AG04449 (cell line): Measurements from ENCODE around the gene CD2AP.

Experiments used
- CTCF ChIA-PET: fragments of 350-600 bp; formaldehyde crosslinking; extraction: SDS; loops from one replicate; lab custom pipeline; 2021; ENCODE audit warnings: antibody characterized with exemption; lab: Yijun Ruan, JAX
- POLR2A ChIA-PET: fragments of 400-600, 350-600 bp; formaldehyde crosslinking; extraction: SDS; loops from one replicate; lab custom pipeline; 2020; ENCODE audit warnings: antibody characterized with exemption, inconsistent platforms; lab: Yijun Ruan, JAX
- DNase-seq: peaks from one replicate; pipeline ENCODE4 v3.0.0-alpha.2; 2010; ENCODE audit warnings: low read depth, low spot score
- H3K4me3 ChIP-seq: 2 replicates; pipeline ENCODE4 v1.5.1; 2011; ENCODE audit warnings: low read depth, mild to moderate bottlenecking, control low read depth, low read length
- CTCF ChIP-seq: IDR thresholded peaks from one replicate; pipeline ENCODE4 v1.5.1; 2011; ENCODE audit warnings: mild to moderate bottlenecking, moderate library complexity, low read length, control low read depth, inconsistent platforms; ENCODE audit not compliant: insufficient read depth; ENCODE audit errors: missing control alignments

Gene CD2AP, protein sequence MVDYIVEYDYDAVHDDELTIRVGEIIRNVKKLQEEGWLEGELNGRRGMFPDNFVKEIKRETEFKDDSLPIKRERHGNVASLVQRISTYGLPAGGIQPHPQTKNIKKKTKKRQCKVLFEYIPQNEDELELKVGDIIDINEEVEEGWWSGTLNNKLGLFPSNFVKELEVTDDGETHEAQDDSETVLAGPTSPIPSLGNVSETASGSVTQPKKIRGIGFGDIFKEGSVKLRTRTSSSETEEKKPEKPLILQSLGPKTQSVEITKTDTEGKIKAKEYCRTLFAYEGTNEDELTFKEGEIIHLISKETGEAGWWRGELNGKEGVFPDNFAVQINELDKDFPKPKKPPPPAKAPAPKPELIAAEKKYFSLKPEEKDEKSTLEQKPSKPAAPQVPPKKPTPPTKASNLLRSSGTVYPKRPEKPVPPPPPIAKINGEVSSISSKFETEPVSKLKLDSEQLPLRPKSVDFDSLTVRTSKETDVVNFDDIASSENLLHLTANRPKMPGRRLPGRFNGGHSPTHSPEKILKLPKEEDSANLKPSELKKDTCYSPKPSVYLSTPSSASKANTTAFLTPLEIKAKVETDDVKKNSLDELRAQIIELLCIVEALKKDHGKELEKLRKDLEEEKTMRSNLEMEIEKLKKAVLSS

GRCh38 chr6:47477497-47478232, at the start of gene CD2AP:
CD2AP (plus strand) TSS chr6:47477789; CDS start chr6:47478245, 456 bp downstream.
- ChIA-PET CTCF (interaction anchor here (0.9 to 1.2 kb wide), 2 partner anchors 11 to 154 kb away, joined by 3 to 4 read pairs; no protein-coding TSS in a partner anchor), POLR2A (interaction anchor here (0.6 to 1.2 kb wide), 5 partner anchors 9 to 892 kb away, joined by 3 to 4 read pairs (median 3); no protein-coding TSS in a partner anchor)
- peak; percentile 20 for TF ChIP-seq CTCF
- peak within 1 kb of the TSS; percentile 85 for H3K4me3 ChIP-seq
- no peak for DNase-seq

DNA sequence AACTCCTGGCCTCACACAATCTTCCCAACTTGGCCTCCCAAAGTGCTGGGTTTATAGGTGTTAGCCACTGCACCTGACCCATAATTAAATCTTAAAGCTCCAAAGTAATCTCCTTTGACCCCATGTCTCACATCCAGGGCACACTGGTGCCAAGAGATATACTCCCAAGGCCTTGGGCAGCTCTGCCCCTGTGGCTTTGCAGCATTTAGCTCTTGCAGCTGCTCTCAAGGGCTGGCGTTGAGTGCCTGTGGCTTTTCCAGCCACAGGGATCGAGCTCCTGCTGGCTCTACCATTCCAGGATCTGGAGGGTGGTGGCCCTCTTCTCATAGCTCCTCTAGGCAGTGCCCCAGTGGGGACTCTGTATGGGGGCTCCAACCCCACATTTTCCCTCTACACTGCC, 49.3 kb upstream of the CD2AP start:
- no peak overlapping the region for H3K4me3 ChIP-seq
- DNase-seq, result no peak
- ChIA-PET CTCF (no interaction called here), POLR2A (no interaction called here)
- TF ChIP-seq CTCF, result no peak

- POLR2A ChIA-PET, result no interaction called here
- DNase-seq, result no peak
- CTCF ChIA-PET, result no interaction called here
- no peak for TF ChIP-seq CTCF
- H3K4me3 ChIP-seq, result no peak overlapping the region
Measured at GRCh38 chr6:47428746-47429664, 48.6 kb upstream of the CD2AP start.

DNA sequence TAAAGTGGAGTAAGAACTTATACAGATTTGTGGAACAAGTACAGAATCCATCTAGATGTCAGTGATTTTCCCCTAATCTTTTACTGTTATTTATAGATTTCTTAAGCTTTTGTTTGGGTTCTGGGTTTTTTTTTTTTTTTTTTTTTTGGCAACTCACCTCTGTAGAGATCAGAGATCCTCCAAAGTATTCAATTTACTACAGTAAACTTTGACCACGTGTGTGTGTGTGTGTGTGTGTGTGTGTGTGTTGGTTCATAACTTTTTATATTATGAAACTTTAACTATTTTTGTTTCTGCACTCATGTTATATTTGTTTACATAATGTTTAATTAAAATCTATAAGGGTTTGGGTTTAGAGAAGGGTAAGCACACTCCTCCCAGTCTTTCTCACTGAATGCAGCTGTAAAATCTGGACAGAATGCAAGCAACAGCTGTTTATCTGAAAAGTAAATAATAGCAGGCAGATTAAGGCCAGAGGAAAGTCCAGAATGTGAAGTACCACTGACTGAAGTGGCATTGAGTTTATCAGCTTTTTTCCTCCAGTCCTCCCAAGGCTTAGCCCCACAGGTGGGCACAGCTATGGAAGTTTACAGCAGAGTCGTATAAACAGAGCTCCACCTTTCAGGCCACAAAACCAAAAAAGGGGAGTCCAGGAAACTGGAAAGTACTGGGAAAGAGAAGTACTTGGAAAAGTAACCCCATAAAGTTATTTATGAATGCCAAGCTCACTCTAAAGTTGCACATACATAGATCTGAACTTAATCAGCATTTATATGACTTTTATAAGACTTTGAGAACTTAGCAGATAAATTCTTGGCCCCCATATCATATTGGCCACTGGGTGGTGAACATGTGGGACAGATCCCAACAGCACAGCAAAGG, 43.0 kb upstream of the CD2AP start:
- TF ChIP-seq CTCF, result no peak
- POLR2A ChIA-PET, result no interaction called here
- CTCF ChIA-PET, result interaction anchor here (0.6 to 0.9 kb wide), 3 partner anchors 20 to 403 kb away, joined by 3 to 5 read pairs (median 4); no protein-coding TSS in a partner anchor
- no peak for DNase-seq
- H3K4me3 ChIP-seq, result no peak overlapping the region

DNA sequence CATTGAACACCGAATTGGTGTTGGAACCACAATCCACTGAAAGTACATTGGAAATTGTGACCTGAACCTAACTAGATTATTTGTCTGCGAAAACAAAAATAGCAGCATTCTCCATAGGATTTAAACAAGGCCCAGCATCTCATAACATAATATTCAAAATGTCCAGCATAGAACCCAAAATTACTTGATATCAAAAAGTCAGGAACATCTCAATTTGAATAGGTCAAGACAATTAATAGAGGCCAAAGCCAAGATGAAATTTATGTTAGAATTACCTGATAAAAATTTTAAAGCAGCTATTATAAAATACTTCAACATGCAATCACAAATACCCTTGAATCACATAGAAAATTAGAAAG, 42.4 kb upstream of the CD2AP start:
- ChIA-PET POLR2A (no interaction called here), CTCF (no interaction called here)
- no peak for TF ChIP-seq CTCF
- no peak for DNase-seq
- H3K4me3 ChIP-seq, result no peak overlapping the region
